GM23338 (cell line): ENCODE results near the gene FADD. TPM values are rescaled to one million over a fixed set of nuclear protein-coding genes. Genes with fewer than 3 reads are reported as not detected.

Experiments used
- ATAC-seq: fragments of 200-7000 bp; cut with Tn5 transposase; 3 replicates; pipeline ENCODE4 v1.9.1; 2020
- DNase-seq: peaks from one replicate; pipeline ENCODE4 v3.0.0-alpha.2; 2015; ENCODE audit warnings: low spot score
- H2AFZ ChIP-seq: fragments of 200-600 bp; sonication (generic); 2 replicates; pipeline ENCODE4 v1.8.0; 2016; ENCODE audit warnings: antibody characterized with exemption, mild to moderate bottlenecking, moderate library complexity
- H3F3A ChIP-seq: fragments of 200-600 bp; sonication (generic); replicated peaks from 2 replicates; pipeline ENCODE4 v1.8.0; 2017; ENCODE audit warnings: antibody characterized with exemption, mixed run types, low read depth
- H3K27ac ChIP-seq: fragments of 200-600 bp; sonication (generic); 2 replicates; pipeline ENCODE4 v1.6.1; 2016; ENCODE audit warnings: low read depth
- H3K27me3 ChIP-seq: fragments of 200-600 bp; sonication (generic); 2 replicates; pipeline ENCODE4 v1.8.0; 2016; ENCODE audit warnings: mild to moderate bottlenecking, mixed run types, moderate library complexity; ENCODE audit not compliant: insufficient read depth
- H3K36me3 ChIP-seq: fragments of 200-600 bp; sonication (generic); 2 replicates; pipeline ENCODE4 v1.8.0; 2016; ENCODE audit warnings: mild to moderate bottlenecking; ENCODE audit not compliant: insufficient read depth
- H3K4me1 ChIP-seq: fragments of 200-600 bp; sonication (generic); 2 replicates; pipeline ENCODE4 v1.8.0; 2016; ENCODE audit warnings: mild to moderate bottlenecking, moderate library complexity; ENCODE audit not compliant: insufficient read depth
- H3K4me2 ChIP-seq: fragments of 200-600 bp; sonication (generic); 2 replicates; pipeline ENCODE4 v1.7.1; 2017; ENCODE audit warnings: mixed run types
- H3K4me3 ChIP-seq: fragments of 200-600 bp; sonication (generic); 2 replicates; pipeline ENCODE4 v1.6.1; 2016; ENCODE audit warnings: mixed run types
- H3K79me2 ChIP-seq: fragments of 200-600 bp; sonication (generic); replicated peaks from 2 replicates; pipeline ENCODE4 v1.8.0; 2017; ENCODE audit warnings: mild to moderate bottlenecking; ENCODE audit not compliant: insufficient read depth
- H3K9me2 ChIP-seq: fragments of 200-600 bp; sonication (generic); 2 replicates; pipeline ENCODE4 v1.8.0; 2017; ENCODE audit not compliant: insufficient read depth
- H4K20me1 ChIP-seq: fragments of 200-600 bp; sonication (generic); replicated peaks from 2 replicates; pipeline ENCODE4 v1.8.0; 2017; ENCODE audit warnings: mild to moderate bottlenecking; ENCODE audit not compliant: insufficient read depth
- H3K27ac Mint-ChIP-seq: 2 replicates; pipeline ENCODE4 v1.8.0; 2020; ENCODE audit warnings: inconsistent platforms, mild to moderate bottlenecking, moderate library complexity, mixed read lengths
- H3K27me3 Mint-ChIP-seq: 3 replicates; pipeline ENCODE4 v1.8.0; 2022; ENCODE audit warnings: low read depth, mild to moderate bottlenecking, moderate library complexity, mixed read lengths, inconsistent platforms; ENCODE audit not compliant: insufficient read depth, poor library complexity
- H3K36me3 Mint-ChIP-seq: 3 replicates; pipeline ENCODE4 v1.8.0; 2021; ENCODE audit warnings: low read depth, mild to moderate bottlenecking, inconsistent platforms, moderate library complexity, mixed read lengths
- H3K4me1 Mint-ChIP-seq: 3 replicates; pipeline ENCODE4 v1.8.0; 2020; ENCODE audit warnings: mild to moderate bottlenecking, inconsistent platforms, mixed read lengths
- H3K4me3 Mint-ChIP-seq: 3 replicates; pipeline ENCODE4 v1.8.0; 2021; ENCODE audit warnings: moderate library complexity, mild to moderate bottlenecking, inconsistent platforms, mixed read lengths
- H3K9me3 Mint-ChIP-seq: 3 replicates; pipeline ENCODE4 v1.8.0; 2020; ENCODE audit warnings: moderate library complexity, mild to moderate bottlenecking, inconsistent platforms, mixed read lengths
- EZH2 ChIP-seq: fragments of 200-600 bp; sonication (generic); IDR thresholded peaks from one replicate; pipeline ENCODE4 v1.8.0; 2017; ENCODE audit warnings: antibody characterized with exemption, mild to moderate bottlenecking, low read depth; ENCODE audit not compliant: unreplicated experiment
- EZH2phosphoT487 ChIP-seq: fragments of 200-600 bp; sonication (generic); IDR thresholded peaks from one replicate; pipeline ENCODE4 v1.8.1; 2018; ENCODE audit warnings: antibody characterized with exemption; ENCODE audit not compliant: unreplicated experiment
- NANOG ChIP-seq: IDR thresholded peaks from 2 replicates; pipeline ENCODE4 v1.6.1; 2016; ENCODE audit warnings: antibody characterized with exemption, borderline replicate concordance
- ZNF462 ChIP-seq: fragments of 250-450 bp; sonication (Bioruptor Pico); IDR thresholded peaks from 2 replicates; pipeline ENCODE4 v1.5.0; 2020; ENCODE audit warnings: mild to moderate bottlenecking, moderate library complexity
- polyA plus RNA-seq: library from polyadenylated mRNA; unstranded; fragments of >200 nt; fragmentation: Nextera tagmentation; extraction: Ambion mirVana; gene quantifications from 2 replicates; pipeline ENCODE4 v1.2.1, GENCODE V29; 2016
- total RNA-seq: library from RNA; depleted of rRNA; stranded (reverse); fragments of >200 nt; shearing (Covaris generic); gene quantifications from 2 replicates; pipeline ENCODE4 v1.2.3, GENCODE V29; 2014
- TF ChIP-seq, protein P1 (sequence below): IDR thresholded peaks from one replicate; pipeline ENCODE4 v1.6.1; 2018; ENCODE audit warnings: antibody characterized with exemption; ENCODE audit not compliant: unreplicated experiment

FADD gene
- total and polyA plus RNA-seq, 2 experiments from 2014 or later: 19.7 to 65.8 TPM

DNA sequence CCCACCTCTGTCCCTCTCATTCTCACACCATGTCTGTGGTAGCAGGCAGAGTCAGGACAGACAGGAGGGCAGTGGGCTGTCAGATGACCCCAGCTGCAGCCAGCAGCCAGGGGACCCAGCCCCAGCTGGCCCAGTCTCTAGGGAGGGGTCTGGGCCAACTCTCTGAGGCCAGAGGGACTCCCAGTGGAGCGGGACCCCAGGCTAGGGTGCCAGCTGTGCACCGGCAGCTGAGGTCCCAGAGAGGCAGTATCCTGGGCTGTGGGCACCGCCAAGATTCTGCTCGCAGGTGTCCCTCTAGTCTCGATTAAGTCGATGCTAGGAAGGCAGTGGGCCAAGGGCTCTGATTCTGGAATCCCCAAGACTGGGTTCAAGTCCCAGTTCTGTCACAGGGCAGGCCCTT, 16.7 kb upstream of the FADD start (continued):
- TF ChIP-seq ZNF462 (no peak), EZH2phosphoT487 (no peak)
- TF ChIP-seq, protein P1, sequence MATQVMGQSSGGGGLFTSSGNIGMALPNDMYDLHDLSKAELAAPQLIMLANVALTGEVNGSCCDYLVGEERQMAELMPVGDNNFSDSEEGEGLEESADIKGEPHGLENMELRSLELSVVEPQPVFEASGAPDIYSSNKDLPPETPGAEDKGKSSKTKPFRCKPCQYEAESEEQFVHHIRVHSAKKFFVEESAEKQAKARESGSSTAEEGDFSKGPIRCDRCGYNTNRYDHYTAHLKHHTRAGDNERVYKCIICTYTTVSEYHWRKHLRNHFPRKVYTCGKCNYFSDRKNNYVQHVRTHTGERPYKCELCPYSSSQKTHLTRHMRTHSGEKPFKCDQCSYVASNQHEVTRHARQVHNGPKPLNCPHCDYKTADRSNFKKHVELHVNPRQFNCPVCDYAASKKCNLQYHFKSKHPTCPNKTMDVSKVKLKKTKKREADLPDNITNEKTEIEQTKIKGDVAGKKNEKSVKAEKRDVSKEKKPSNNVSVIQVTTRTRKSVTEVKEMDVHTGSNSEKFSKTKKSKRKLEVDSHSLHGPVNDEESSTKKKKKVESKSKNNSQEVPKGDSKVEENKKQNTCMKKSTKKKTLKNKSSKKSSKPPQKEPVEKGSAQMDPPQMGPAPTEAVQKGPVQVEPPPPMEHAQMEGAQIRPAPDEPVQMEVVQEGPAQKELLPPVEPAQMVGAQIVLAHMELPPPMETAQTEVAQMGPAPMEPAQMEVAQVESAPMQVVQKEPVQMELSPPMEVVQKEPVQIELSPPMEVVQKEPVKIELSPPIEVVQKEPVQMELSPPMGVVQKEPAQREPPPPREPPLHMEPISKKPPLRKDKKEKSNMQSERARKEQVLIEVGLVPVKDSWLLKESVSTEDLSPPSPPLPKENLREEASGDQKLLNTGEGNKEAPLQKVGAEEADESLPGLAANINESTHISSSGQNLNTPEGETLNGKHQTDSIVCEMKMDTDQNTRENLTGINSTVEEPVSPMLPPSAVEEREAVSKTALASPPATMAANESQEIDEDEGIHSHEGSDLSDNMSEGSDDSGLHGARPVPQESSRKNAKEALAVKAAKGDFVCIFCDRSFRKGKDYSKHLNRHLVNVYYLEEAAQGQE: no peak

- no peak overlapping the region for H3K4me3 ChIP-seq
- H3K4me1 ChIP-seq: no peaks in the 10 kb centered on the region
- no peaks in the 10 kb centered on the region for H3K79me2 ChIP-seq
- H3K27ac Mint-ChIP-seq: no peak overlapping the region
- peaks cover 3% of the 10 kb centered on the region; the same call in 1 of the 3 replicates for H3K4me1 Mint-ChIP-seq
- H3K27ac ChIP-seq: no peak overlapping the region
- H3K36me3 Mint-ChIP-seq: no peaks in the 10 kb centered on the region; the same call in 2 of the 3 replicates
- H3K27me3 Mint-ChIP-seq: peaks cover 10% of the 10 kb centered on the region
- no peak overlapping the region for H2AFZ ChIP-seq
- no peak overlapping the region for H3K4me2 ChIP-seq
- DNase-seq (no peak), ATAC-seq (no peak)
- H3K9me3 Mint-ChIP-seq: no peaks in the 10 kb centered on the region; the same call in 2 of the 3 replicates
- H3K9me2 ChIP-seq: no peaks in the 10 kb centered on the region
- H4K20me1 ChIP-seq: no peaks in the 10 kb centered on the region
- H3F3A ChIP-seq: 0 out of 2 replicates have a peak, but pooled peaks cover 3% of the 10 kb centered on the region
- no peaks in the 10 kb centered on the region for H3K36me3 ChIP-seq
- H3K4me3 Mint-ChIP-seq: no peak overlapping the region
- H3K27me3 ChIP-seq: no peaks in the 10 kb centered on the region
- no peak for TF ChIP-seq EZH2
- TF ChIP-seq NANOG: no peak
- no peak for TF ChIP-seq ZNF462
Observed at GRCh38 chr11:70186936-70187335, 16.2 kb upstream of the FADD start.
